Smooth muscle cell (in vitro differentiated cells): ENCODE results near the gene IL17RD. TPM values are rescaled to one million over a fixed set of nuclear protein-coding genes. Genes with fewer than 3 reads are reported as not detected.

Experiments
- DNase-seq: peaks from one replicate; lab custom pipeline; 2025; ENCODE audit not compliant: unreplicated experiment; lab: John Stamatoyannopoulos, UW
- H2AFZ ChIP-seq: fragments of 200-600 bp; sonication (generic); 2 replicates; pipeline ENCODE4 v1.6.0; 2016; ENCODE audit warnings: antibody characterized with exemption, low read depth, mild to moderate bottlenecking
- H3F3A ChIP-seq: fragments of 200-600 bp; sonication (generic); 2 replicates; pipeline ENCODE4 v1.6.0; 2017; ENCODE audit warnings: antibody characterized with exemption, low read depth
- H3K27ac ChIP-seq: fragments of 200-600 bp; sonication (generic); 2 replicates; pipeline ENCODE4 v1.5.1; 2016; ENCODE audit warnings: low read depth, mild to moderate bottlenecking
- H3K27me3 ChIP-seq: fragments of 200-600 bp; sonication (generic); 2 replicates; pipeline ENCODE4 v1.6.1; 2016; ENCODE audit warnings: low read depth, mild to moderate bottlenecking
- H3K36me3 ChIP-seq: fragments of 200-600 bp; sonication (generic); 2 replicates; pipeline ENCODE4 v1.5.1; 2016; ENCODE audit warnings: low read depth
- H3K4me1 ChIP-seq: fragments of 200-600 bp; sonication (generic); 2 replicates; pipeline ENCODE4 v1.5.1; 2016; ENCODE audit warnings: low read depth
- H3K4me2 ChIP-seq: fragments of 200-600 bp; sonication (generic); 2 replicates; pipeline ENCODE4 v1.6.0; 2016; ENCODE audit warnings: mild to moderate bottlenecking
- H3K4me3 ChIP-seq: fragments of 200-600 bp; sonication (generic); 2 replicates; pipeline ENCODE4 v1.5.1; 2016; ENCODE audit warnings: mild to moderate bottlenecking
- H3K79me2 ChIP-seq: fragments of 200-600 bp; sonication (generic); 2 replicates; pipeline ENCODE4 v1.6.0; 2016; ENCODE audit warnings: low read depth, mild to moderate bottlenecking
- H3K9ac ChIP-seq: fragments of 200-600 bp; sonication (generic); 2 replicates; pipeline ENCODE4 v1.6.0; 2016; ENCODE audit warnings: low read depth
- H3K9me3 ChIP-seq: fragments of 200-600 bp; sonication (generic); replicated peaks from 2 replicates; pipeline ENCODE4 v1.5.1; 2016; ENCODE audit warnings: low read depth
- H4K20me1 ChIP-seq: fragments of 200-600 bp; sonication (generic); 2 replicates; pipeline ENCODE4 v1.6.0; 2016; ENCODE audit warnings: low read depth
- CTCF ChIP-seq: fragments of 200-600 bp; sonication (generic); IDR thresholded peaks from 2 replicates; pipeline ENCODE4 v1.5.1; 2017; ENCODE audit warnings: borderline replicate concordance, mild to moderate bottlenecking, antibody characterized with exemption; ENCODE audit not compliant: insufficient read depth, poor library complexity, severe bottlenecking
- WGBS: methylation state at CpG from one replicate; pipeline ENCODE4 v1.1.7; 2016; ENCODE audit warnings: low lambda C conversion rate; 5-methylcytosine and 5-hydroxymethylcytosine counted together
- polyA plus RNA-seq: library from polyadenylated mRNA; unstranded; fragments of >200 nt; fragmentation: Nextera tagmentation; extraction: Ambion mirVana; gene quantifications from 2 replicates; pipeline ENCODE4 v1.2.1, GENCODE V29; 2016
- total RNA-seq: library from RNA; depleted of rRNA; stranded (reverse); fragments of >200 nt; gene quantifications from 2 replicates; pipeline ENCODE4 v1.2.3, GENCODE V29; 2014

IL17RD gene
- total and polyA plus RNA-seq, 2 experiments from 2014 or later: 0.59 to 1.9 TPM

GRCh38 chr3:57143886-57144459 lies 21.2 kb downstream of the IL17RD start:
- Histone ChIP-seq H3K4me2 (no peak overlapping the region), H3K27ac (no peak overlapping the region), H3K36me3 (no peaks in the 10 kb centered on the region), H4K20me1 (no peaks in the 10 kb centered on the region), H3F3A (no peaks in the 10 kb centered on the region), H3K79me2 (no peaks in the 10 kb centered on the region), H3K9ac (no peak overlapping the region), H2AFZ (no peak overlapping the region), H3K27me3 (no peaks in the 10 kb centered on the region), H3K9me3 (no peaks in the 10 kb centered on the region), H3K4me3 (no peak overlapping the region), H3K4me1 (peaks cover 6% of the 10 kb centered on the region)
- no peak for DNase-seq
- WGBS: 55% methylated on average over 4 of the region's 4 CpGs
- no peak for TF ChIP-seq CTCF

DNA sequence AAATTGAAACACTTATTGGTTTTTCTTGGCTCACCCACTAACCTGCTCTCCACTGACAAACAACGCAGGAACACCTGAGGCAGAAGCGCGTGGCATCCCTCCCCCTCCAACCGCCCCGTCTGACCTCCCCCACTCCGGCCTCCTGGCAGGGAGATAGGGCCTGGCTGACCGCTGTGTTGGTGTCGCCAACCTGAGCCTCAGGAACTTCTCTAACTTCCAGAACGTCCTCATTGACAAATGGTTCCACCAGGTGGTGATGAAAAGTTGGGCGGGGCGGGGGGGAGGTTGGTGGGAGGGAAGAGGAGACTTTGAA lies 22.8 kb downstream of the IL17RD start:
- Histone ChIP-seq H3K4me2 (no peak overlapping the region), H3K27ac (no peak overlapping the region), H2AFZ (no peak overlapping the region), H3F3A (no peaks in the 10 kb centered on the region), H3K27me3 (no peaks in the 10 kb centered on the region), H4K20me1 (no peaks in the 10 kb centered on the region), H3K36me3 (no peaks in the 10 kb centered on the region), H3K79me2 (no peaks in the 10 kb centered on the region), H3K4me3 (no peak overlapping the region), H3K4me1 (peaks cover 6% of the 10 kb centered on the region), H3K9me3 (no peaks in the 10 kb centered on the region), H3K9ac (no peak overlapping the region)
- no peak for DNase-seq
- WGBS: 39% methylated on average over 11 of the region's 11 CpGs
- no peak for TF ChIP-seq CTCF

DNA sequence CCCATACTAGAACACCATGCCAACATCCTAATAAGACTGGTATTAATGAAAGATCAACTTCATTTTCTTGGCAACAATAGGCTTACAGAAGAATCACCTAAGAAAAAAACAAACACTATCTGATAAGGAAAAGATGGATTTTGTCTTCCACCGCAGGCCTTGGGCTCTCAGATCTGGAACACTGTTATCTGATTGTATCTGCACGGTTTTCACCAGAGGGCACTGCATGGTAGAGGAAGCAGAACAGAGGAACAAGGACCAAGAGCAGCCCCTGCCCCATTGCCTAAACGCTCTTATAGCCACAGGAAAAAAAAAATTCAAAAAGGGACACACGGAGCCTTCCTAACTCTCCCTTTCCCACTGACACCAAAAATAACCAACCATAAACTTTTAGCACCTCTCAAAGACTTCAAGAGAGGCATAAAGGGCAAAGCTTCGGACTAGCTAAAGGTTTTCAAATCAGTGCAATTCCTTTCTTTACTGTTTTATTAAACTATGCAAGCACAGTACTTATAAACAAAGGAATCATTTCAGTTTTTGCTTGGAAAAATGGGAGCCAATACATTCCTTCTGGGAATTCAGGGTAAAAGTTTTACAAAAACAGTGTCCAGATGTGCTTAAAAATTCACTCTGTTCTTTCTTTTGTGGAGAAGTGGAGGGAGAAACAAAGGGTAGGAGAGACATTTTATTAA lies 23.3 kb downstream of the IL17RD start:
- no peaks in the 10 kb centered on the region for H4K20me1 ChIP-seq
- H3K27ac ChIP-seq: no peak overlapping the region
- DNase-seq: no peak
- no peaks in the 10 kb centered on the region for H3K27me3 ChIP-seq
- TF ChIP-seq CTCF: no peak
- no peaks in the 10 kb centered on the region for H3K9me3 ChIP-seq
- no peaks in the 10 kb centered on the region for H3F3A ChIP-seq
- no peaks in the 10 kb centered on the region for H3K36me3 ChIP-seq
- no peak overlapping the region for H2AFZ ChIP-seq
- H3K4me1 ChIP-seq: peaks cover 6% of the 10 kb centered on the region
- 45% methylated on average over 5 of the region's 5 CpGs for WGBS
- no peak overlapping the region for H3K4me2 ChIP-seq
- H3K4me3 ChIP-seq: no peak overlapping the region
- no peak overlapping the region for H3K9ac ChIP-seq
- H3K79me2 ChIP-seq: no peaks in the 10 kb centered on the region

DNA sequence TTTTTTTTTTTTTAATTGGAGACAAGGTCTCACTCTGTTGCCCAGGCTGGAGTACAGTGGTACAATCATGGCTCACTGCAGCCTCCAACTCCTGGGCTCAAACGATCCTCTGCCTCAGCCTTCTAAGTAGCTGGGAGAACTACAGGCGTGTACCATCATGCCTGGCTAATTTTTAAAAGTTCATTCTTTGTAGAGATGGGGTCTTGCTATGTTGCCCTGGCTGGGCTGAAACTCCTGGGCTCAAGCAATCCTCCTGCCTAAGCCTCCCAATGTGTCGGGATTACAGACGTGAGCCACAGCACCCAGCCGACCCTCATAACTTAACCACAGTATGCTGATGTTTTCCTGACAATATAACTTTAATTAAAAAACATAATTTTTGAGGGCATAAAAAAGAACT lies 24.3 kb downstream of the IL17RD start:
- Histone ChIP-seq H3K4me3 (no peak overlapping the region), H3K4me1 (peaks cover 6% of the 10 kb centered on the region), H3F3A (no peaks in the 10 kb centered on the region), H4K20me1 (no peaks in the 10 kb centered on the region), H3K4me2 (no peak overlapping the region), H3K79me2 (no peaks in the 10 kb centered on the region), H3K9me3 (no peaks in the 10 kb centered on the region), H3K27ac (no peak overlapping the region), H2AFZ (no peak overlapping the region), H3K36me3 (no peaks in the 10 kb centered on the region), H3K9ac (no peak overlapping the region), H3K27me3 (no peaks in the 10 kb centered on the region)
- WGBS: 94% methylated on average over 5 of the region's 5 CpGs
- DNase-seq: no peak
- no peak for TF ChIP-seq CTCF
